Measurements from ENCODE around the gene SNRPD2.
"Not testable (repeated sequence)": the region's sequence is repeated elsewhere in the genome, so short reads cannot be mapped to it uniquely, and the experiment has no call there.

The SNRPD2 gene

DNA sequence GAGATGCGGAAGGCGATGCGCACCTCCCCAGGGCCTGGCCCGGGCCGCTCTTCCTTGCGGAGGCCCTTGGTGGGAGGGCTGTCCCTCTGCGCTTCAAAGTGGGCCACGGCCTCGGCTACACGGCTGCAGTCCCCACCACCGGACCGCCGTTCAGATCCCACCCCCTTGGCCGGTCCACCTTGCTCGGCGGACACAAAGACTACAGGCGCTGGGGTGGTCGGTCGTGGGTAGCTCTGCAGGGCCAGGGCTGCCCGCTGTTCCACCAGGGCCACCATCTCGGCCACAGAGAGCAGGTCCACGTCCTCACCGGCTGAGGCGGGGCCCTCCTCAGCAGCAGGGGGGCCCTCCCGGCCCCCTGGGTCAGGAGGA, 20.9 kb upstream of the SNRPD2 start:
- no peaks in the 10 kb centered on the region for H3K9me3 Mint-ChIP-seq
- H3K27me3 Mint-ChIP-seq = no peaks in the 10 kb centered on the region
- H3K36me3 Mint-ChIP-seq (ENCODE audit: low read depth) = peaks cover 49% of the 10 kb centered on the region
- peaks cover 40% of the 10 kb centered on the region for H3K4me1 Mint-ChIP-seq (ENCODE audit: low read depth)
- H3K27ac Mint-ChIP-seq = no peak overlapping the region
- no peak for DNase-seq
- H3K4me3 Mint-ChIP-seq = no peak overlapping the region

- H3K27me3 Mint-ChIP-seq = no peaks in the 10 kb centered on the region
- H3K9me3 Mint-ChIP-seq = no peaks in the 10 kb centered on the region
- no peak for DNase-seq
- H3K4me3 Mint-ChIP-seq = no peak overlapping the region
- peaks cover 47% of the 10 kb centered on the region for H3K36me3 Mint-ChIP-seq (ENCODE audit: low read depth)
- peaks cover 38% of the 10 kb centered on the region for H3K4me1 Mint-ChIP-seq (ENCODE audit: low read depth)
- H3K27ac Mint-ChIP-seq = no peak overlapping the region
These were observed 20.3 kb upstream of the SNRPD2 start for GRCh38 chr19:45711851-45712698.

GRCh38 chr19:45710356-45711130, 18.8 kb upstream of the SNRPD2 start:
- no peak for DNase-seq
- H3K36me3 Mint-ChIP-seq (ENCODE audit: low read depth) = peaks cover 50% of the 10 kb centered on the region
- H3K9me3 Mint-ChIP-seq = no peaks in the 10 kb centered on the region
- no peaks in the 10 kb centered on the region for H3K27me3 Mint-ChIP-seq
- peaks cover 28% of the 10 kb centered on the region for H3K4me1 Mint-ChIP-seq (ENCODE audit: low read depth)
- no peak overlapping the region for H3K4me3 Mint-ChIP-seq
- peak overlapping the region; percentile 47 for H3K27ac Mint-ChIP-seq

DNA sequence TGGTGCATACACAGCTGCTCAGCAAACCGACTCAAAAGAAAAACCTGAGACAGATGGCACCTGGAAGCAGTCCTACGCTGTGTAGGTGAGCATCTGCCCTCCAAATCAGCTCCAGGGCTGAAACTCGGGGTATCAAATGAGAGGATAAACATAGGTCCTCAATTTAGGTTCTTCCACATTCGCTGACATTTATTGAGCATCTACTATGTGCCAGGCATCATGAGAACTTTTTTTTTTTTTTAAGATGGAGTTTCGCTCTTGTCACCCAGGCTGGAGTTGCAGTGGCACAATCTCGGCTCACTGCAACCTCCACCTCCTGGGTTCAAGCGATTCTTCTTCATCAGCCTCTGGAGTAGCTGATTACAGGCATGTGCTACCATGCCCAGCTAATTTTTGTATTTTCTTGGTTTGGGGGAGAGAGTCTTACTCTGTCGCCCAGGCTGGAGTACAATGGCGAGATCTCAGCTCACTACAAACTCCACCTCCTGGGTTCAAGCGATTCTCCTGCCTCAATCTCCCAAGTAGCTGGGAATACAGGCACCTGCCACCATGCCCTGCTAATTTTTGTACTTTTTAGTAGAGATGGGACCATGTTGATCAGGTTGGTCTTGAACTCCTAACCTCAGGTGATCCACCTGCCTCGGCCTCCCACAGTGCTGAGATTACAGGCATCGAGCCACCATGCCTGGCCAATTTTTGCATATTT, 14.1 kb upstream of the SNRPD2 start:
- peaks cover 9% of the 10 kb centered on the region for H3K4me1 Mint-ChIP-seq (ENCODE audit: low read depth)
- H3K9me3 Mint-ChIP-seq = no peaks in the 10 kb centered on the region
- peak overlapping the region; percentile 59 for H3K27ac Mint-ChIP-seq
- no peak for DNase-seq
- no peak overlapping the region for H3K4me3 Mint-ChIP-seq
- H3K27me3 Mint-ChIP-seq = no peaks in the 10 kb centered on the region
- peaks cover 65% of the 10 kb centered on the region for H3K36me3 Mint-ChIP-seq (ENCODE audit: low read depth)

DNA sequence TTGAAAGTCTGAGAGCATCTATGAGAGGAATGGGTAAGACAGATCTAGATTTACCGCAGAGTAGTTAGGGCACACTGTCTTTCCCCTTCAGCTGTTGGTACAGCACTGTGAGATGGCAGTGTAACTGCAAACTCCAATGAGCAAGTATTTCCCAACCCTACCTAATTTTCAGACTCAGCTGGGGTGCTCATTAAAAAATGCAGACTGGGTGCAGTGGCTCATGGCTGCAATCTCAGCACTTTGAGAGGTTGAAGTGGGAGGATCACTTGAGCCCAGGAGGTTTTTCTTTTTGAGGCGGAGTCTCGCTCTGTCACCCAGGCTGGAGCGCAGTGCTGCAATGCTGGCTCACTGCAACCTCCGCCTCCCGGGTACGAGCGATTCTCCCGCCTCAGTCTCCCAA, 13.4 kb upstream of the SNRPD2 start:
- Mint-ChIP-seq H3K9me3 (no peaks in the 10 kb centered on the region), H3K27ac (no peak overlapping the region), H3K4me3 (no peak overlapping the region), H3K27me3 (no peaks in the 10 kb centered on the region), H3K36me3 (ENCODE audit: low read depth) (peaks cover 60% of the 10 kb centered on the region), H3K4me1 (ENCODE audit: low read depth) (peaks cover 5% of the 10 kb centered on the region)
- no peak for DNase-seq

DNA sequence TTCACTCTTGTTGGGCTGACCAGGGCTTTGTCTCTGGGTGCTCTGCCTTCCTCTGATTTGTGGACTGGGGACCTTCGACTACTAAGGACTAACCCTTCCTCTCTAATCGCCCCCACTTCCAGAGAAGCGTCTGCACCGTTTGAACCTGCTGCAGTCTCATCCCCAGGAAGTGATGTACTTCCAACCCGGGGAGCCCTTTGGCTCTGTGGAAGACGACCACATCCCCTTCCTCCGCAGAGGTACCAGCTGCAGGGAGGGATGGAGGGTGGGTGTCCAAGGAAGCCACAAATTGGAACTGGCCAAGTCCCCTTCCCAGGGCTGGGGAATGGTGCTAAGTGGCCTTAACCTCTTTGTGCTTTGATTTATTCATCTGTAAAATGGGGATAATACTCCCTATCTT, 9.9 kb upstream of the SNRPD2 start:
- DNase-seq = no peak
- Mint-ChIP-seq H3K27me3 (no peaks in the 10 kb centered on the region), H3K9me3 (no peaks in the 10 kb centered on the region), H3K36me3 (ENCODE audit: low read depth) (peaks cover 60% of the 10 kb centered on the region), H3K27ac (peak overlapping the region; percentile 11), H3K4me1 (ENCODE audit: low read depth) (peaks cover 8% of the 10 kb centered on the region), H3K4me3 (no peak overlapping the region)

DNA sequence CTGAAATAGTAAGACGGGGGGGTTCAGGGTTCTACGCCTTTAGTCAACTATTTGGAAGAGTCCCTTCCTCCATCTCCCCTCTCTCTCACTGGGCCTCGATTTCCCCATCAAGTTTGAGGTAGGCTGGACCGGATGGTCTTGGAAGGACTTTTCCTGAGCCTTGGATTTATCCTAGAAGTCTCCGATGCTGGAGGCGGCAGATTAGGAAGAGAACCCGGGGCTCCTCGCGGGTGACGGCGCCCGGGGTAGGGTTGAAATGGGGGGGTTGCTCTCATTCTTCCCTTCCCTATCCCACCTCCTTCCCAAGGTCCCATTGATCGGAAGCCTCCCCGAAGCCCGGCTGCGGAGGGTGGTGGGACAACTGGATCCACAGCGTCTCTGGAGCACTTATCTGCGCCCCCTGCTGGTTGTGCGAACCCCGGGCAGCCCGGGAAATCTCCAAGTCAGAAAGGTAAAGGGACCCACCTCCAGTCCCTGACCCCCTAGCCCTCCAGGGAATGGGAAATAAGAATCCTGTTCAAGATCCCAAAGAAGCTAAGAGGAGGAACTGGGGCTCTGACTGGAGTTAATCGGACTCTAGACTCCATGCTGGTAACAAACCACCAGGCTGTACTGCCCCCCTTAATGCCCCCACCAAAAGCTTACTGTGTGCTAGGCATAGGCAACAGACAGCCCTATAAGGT, 1.5 kb upstream of the SNRPD2 start:
- Mint-ChIP-seq H3K27me3 (no peaks in the 10 kb centered on the region), H3K9me3 (no peaks in the 10 kb centered on the region), H3K27ac (peak overlapping the region; percentile 100), H3K36me3 (ENCODE audit: low read depth) (peaks cover 79% of the 10 kb centered on the region), H3K4me3 (peak overlapping the region; percentile 90), H3K4me1 (ENCODE audit: low read depth) (peaks cover 37% of the 10 kb centered on the region)
- DNase-seq = peak; percentile 86

DNA sequence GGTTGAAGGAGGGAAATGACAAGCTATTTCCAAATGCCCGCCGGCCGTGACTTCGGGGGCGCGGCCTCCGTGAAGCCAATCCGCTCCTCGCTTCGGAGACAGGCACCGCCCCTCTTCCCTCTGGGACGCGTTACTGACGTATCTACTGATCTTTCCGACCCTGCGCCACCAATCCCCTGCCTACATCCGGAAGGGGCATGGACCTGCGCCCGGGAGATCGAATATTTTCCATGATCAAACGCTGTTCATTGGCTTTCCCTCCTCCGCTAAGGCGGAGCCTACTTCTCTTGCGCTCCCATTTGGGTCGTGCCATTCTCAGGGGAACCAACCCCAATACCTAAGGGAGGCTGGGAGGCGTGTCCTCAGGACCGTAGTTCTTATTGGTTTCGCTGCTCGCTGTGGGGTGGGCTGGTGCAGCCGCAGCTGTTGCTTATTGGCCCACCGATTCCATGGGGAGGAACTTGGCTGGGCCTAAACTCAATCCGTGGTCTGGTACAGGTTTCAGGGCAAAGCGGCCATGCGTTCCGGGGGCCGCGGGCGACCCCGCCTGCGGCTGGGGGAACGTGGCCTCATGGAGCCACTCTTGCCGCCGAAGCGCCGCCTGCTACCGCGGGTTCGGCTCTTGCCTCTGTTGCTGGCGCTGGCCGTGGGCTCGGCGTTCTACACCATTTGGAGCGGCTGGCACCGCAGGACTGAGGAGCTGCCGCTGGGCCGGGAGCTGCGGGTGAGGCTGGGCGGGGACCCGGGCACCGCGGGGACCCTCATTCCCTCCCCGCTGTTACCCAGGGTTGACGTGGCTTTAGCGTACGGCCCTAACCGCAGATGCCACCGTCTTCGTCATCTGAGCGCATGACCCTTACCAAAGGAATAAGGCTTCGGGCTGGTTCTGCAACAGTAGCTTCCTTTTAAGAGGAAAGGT, 693 bp upstream of the SNRPD2 start, which contains the start of gene QPCTL:
Gene QPCTL (plus strand): TSS at position 480 of the 919 bp plus-strand sequence. CDS start 38 bp downstream, at position 518.
- Mint-ChIP-seq H3K9me3 (no peaks in the 10 kb centered on the region), H3K36me3 (ENCODE audit: low read depth) (peaks cover 79% of the 10 kb centered on the region), H3K27ac (peak within 1 kb of the TSS; percentile 100)

DNA sequence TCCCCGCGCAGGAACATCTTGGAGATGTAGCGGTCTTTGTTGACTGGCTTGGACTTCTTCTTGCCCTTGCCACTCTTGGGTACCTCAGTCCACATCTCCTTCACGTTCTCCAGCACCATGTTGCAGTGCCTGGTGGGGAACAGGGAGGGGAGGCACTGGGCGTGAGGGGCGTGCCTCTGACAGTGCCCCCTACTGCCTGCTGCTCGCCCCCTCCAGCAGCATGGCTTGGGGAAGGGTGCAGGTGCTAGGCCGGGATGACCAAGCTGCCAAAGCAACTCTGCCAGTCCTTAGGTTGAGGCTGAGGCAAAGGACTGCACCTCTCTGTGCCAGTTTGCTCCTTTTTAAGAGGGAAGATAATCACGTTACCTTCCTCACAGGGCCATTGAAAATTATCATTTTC, 4.2 kb downstream of the SNRPD2 start:
- H3K36me3 Mint-ChIP-seq (ENCODE audit: low read depth) = peaks cover 86% of the 10 kb centered on the region

More for the DNA sequence above, 693 bp upstream of the SNRPD2 start, which contains the start of gene QPCTL:
- H3K27me3 Mint-ChIP-seq = no peaks in the 10 kb centered on the region
- H3K4me1 Mint-ChIP-seq (ENCODE audit: low read depth) = peaks cover 34% of the 10 kb centered on the region
- H3K4me3 Mint-ChIP-seq = peak within 1 kb of the TSS; percentile 90
- DNase-seq = peak; percentile 96

GRCh38 chr19:45685045-45685444, 6.7 kb downstream of the SNRPD2 start:
- not testable (repeated sequence) for H3K27ac Mint-ChIP-seq, H3K4me3 Mint-ChIP-seq, H3K27me3 Mint-ChIP-seq, DNase-seq, H3K9me3 Mint-ChIP-seq
- Mint-ChIP-seq H3K36me3 (ENCODE audit: low read depth) (peaks cover 68% of the 10 kb centered on the region), H3K4me1 (ENCODE audit: low read depth) (peaks cover 19% of the 10 kb centered on the region)

More for the DNA sequence above, 4.2 kb downstream of the SNRPD2 start:
- H3K9me3 Mint-ChIP-seq = no peaks in the 10 kb centered on the region
- H3K27ac Mint-ChIP-seq = no peak overlapping the region
- H3K4me1 Mint-ChIP-seq (ENCODE audit: low read depth) = peaks cover 20% of the 10 kb centered on the region
- DNase-seq = no peak
- H3K27me3 Mint-ChIP-seq = no peaks in the 10 kb centered on the region
- H3K4me3 Mint-ChIP-seq = no peak overlapping the region

GRCh38 chr19:45682908-45683307, 8.8 kb downstream of the SNRPD2 start:
- H3K36me3 Mint-ChIP-seq (ENCODE audit: low read depth) = peaks cover 52% of the 10 kb centered on the region
- H3K4me1 Mint-ChIP-seq (ENCODE audit: low read depth) = peaks cover 13% of the 10 kb centered on the region
- no peaks in the 10 kb centered on the region for H3K27me3 Mint-ChIP-seq
- no peaks in the 10 kb centered on the region for H3K9me3 Mint-ChIP-seq
- DNase-seq = no peak
- no peak overlapping the region for H3K4me3 Mint-ChIP-seq
- peak overlapping the region; percentile 15 for H3K27ac Mint-ChIP-seq

GRCh38 chr19:45682117-45682516, 9.6 kb downstream of the SNRPD2 start:
- peaks cover 16% of the 10 kb centered on the region for H3K4me1 Mint-ChIP-seq (ENCODE audit: low read depth)
- DNase-seq = no peak
- no peak overlapping the region for H3K27ac Mint-ChIP-seq
- H3K4me3 Mint-ChIP-seq = no peak overlapping the region
- no peaks in the 10 kb centered on the region for H3K9me3 Mint-ChIP-seq
- H3K27me3 Mint-ChIP-seq = no peaks in the 10 kb centered on the region
- peaks cover 44% of the 10 kb centered on the region for H3K36me3 Mint-ChIP-seq (ENCODE audit: low read depth)

- DNase-seq = peak; percentile 92
These were observed 10.2 kb downstream of the SNRPD2 start for GRCh38 chr19:45681391-45682015.

More at GRCh38 chr19:45681391-45682015, 10.2 kb downstream of the SNRPD2 start:
- H3K4me1 Mint-ChIP-seq (ENCODE audit: low read depth) = peaks cover 19% of the 10 kb centered on the region
- H3K27ac Mint-ChIP-seq = peak overlapping the region; percentile 76
- peaks cover 38% of the 10 kb centered on the region for H3K36me3 Mint-ChIP-seq (ENCODE audit: low read depth)
- no peaks in the 10 kb centered on the region for H3K9me3 Mint-ChIP-seq
- peak overlapping the region; percentile 65 for H3K4me3 Mint-ChIP-seq
- no peaks in the 10 kb centered on the region for H3K27me3 Mint-ChIP-seq
